GM12874 (cell line): Measurements from ENCODE around the gene SPSB2.

ENCODE experiments used
- TF ChIP-seq, protein P1 (sequence below): IDR thresholded peaks from 2 replicates; pipeline ENCODE4 v1.5.1; 2011; ENCODE audit warnings: low read depth, mild to moderate bottlenecking, control low read depth, low read length, moderate library complexity; ENCODE audit not compliant: insufficient read depth

SPSB2 gene

DNA sequence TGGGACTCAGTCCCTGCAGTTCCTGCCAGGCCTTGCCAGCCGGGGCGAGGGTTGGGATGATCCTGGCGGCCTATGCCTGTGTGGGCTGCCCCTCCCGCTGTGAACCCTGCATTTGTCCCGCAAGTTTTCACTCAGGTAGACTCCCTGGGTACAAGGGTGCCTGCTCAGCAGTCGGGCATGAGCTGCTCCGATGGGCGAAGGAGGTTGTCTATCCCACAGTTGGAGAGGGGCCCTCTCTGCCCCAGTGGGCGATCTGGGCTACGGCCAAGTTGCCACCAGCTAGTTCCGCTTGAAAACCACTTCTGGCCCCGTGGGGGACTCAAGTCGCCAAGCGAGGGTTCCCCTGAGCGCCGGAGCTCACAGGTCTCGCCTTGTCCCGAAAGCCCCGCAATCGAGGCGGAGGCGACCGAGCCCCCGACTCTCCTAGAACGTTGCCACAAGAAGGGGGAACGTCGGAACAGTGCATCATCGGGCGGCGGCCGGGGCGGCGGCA is 6.1 kb downstream of the SPSB2 start:
- TF ChIP-seq, protein P1, sequence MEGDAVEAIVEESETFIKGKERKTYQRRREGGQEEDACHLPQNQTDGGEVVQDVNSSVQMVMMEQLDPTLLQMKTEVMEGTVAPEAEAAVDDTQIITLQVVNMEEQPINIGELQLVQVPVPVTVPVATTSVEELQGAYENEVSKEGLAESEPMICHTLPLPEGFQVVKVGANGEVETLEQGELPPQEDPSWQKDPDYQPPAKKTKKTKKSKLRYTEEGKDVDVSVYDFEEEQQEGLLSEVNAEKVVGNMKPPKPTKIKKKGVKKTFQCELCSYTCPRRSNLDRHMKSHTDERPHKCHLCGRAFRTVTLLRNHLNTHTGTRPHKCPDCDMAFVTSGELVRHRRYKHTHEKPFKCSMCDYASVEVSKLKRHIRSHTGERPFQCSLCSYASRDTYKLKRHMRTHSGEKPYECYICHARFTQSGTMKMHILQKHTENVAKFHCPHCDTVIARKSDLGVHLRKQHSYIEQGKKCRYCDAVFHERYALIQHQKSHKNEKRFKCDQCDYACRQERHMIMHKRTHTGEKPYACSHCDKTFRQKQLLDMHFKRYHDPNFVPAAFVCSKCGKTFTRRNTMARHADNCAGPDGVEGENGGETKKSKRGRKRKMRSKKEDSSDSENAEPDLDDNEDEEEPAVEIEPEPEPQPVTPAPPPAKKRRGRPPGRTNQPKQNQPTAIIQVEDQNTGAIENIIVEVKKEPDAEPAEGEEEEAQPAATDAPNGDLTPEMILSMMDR: no peak

DNA sequence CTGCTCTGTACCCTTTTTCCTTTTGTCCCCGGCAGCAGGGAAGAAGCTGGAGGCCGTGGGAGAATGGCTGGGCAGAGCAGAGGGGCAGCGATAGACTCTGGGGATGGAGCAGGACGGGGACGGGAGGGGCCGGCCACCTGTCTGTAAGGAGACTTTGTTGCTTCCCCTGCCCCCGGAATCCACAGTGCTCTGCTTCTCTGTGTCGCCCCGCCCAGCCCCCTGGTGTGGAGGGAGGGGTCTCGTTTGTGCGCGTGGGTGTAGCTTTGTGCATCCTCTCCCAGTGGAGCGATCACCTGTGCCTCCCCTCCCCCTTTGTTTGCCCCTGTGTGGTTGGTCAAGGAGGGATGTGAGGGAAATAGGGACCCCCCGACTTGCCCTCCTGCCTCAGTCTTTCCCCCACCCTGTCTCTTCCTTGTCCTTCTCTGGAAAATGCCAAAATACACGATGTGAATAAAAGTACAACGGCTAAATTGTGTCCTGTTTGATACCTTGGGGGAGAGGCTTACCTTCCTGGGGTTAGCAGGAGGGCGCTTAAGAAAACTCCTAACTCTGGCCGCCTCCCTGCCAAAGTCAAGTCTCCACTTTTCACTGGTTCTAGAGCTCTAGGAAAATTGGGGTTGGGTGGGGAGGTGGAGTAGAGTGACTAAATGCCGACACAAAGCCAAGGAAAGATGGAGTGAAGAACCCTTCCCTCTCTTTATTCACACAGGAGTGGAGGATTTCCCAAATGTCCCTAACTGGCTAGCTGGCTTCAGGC is 6.8 kb downstream of the SPSB2 start:
- TF ChIP-seq, protein P1: no peak

DNA sequence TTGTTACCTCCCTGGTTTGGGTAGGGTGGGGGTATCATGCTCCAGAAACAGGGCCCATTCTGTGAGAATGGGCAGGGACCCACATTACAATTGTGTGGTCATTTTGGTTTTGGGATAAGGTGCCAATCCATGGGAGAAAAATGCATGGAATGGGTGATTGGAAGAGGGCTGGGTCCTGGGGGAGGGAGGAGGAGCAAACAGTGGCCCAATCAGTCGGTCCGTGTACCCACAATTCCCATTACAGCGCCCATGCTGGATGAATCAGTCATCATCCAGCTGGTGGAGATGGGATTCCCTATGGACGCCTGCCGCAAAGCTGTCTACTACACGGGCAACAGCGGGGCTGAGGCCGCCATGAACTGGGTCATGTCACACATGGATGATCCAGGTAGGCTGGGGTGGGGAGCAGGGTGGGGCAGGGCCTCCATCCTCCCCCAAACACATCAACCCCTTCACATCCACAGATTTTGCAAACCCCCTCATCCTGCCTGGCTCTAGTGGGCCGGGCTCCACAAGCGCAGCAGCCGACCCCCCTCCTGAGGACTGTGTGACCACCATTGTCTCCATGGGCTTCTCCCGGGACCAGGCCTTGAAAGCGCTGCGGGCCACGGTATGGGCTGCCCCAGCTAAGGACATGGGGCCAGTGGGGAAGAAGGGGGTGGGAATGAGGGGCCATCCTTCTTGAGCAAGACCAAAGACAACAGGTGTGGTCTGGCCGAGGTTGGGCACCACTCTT is 9.3 kb downstream of the SPSB2 start:
- TF ChIP-seq, protein P1: no peak

DNA sequence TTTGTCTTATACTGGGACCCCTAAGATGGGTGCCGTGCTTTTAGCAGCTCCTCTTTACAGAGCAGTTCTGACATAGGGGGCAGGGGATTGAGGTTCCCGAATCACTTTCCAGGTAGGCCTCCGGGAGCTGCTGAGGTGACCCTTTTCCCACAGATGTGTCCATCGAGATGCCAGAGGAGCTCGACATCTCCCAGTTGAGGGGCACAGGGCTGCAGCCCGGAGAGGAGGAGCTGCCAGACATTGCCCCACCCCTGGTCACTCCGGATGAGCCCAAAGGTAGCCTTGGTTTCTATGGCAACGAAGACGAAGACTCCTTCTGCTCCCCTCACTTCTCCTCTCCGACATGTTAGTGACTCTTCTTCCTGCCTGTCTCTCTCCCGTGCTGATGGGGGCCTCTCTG is 10.1 kb downstream of the SPSB2 start:
- TF ChIP-seq, protein P1: no peak

GRCh38 chr12:6861391-6861790 is 11.7 kb downstream of the SPSB2 start:
- TF ChIP-seq, protein P1: no peak

DNA sequence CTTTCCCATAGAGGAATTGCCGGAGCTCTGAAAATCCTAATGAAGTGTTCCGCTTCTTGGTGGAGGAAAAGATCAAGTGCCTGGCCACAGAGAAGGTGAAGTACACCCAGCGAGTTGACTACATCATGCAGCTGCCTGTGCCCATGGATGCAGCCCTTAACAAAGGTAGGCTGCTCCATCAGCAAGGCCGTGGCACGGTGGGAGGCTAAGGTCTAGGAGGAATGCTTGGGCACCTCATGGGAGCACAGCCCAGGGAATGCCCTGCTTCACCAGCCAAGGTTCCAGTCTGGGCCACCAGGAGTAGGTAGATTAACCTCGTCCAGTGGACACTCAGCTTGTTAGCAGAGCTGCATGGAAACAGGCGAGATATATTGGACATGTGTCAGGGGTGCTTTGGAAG is 12.2 kb downstream of the SPSB2 start:
- TF ChIP-seq, protein P1: no peak

GRCh38 chr12:6860116-6860515 is 13.0 kb downstream of the SPSB2 start:
- TF ChIP-seq, protein P1: no peak
